Activated T-cell treated with anti-CD3 and anti-CD28 coated beads, Interleukin-2, amount 50 U/mL, for 1 hour (primary cell): ENCODE results near the gene PLXNB2.
A peak's percentile ranks its signal among the peaks of the same experiment; 100 is the strongest.
"Not testable (repeated sequence)": the region's sequence is repeated elsewhere in the genome, so short reads cannot be mapped to it uniquely, and the experiment has no call there.

Source experiments
- DNase-seq: peaks from one replicate; pipeline ENCODE4 v3.0.0-alpha.2; 2020

The PLXNB2 gene

GRCh38 chr22:50326225-50326955 lies 18.9 kb upstream of the PLXNB2 start:
- DNase-seq = no peak

- no peak for DNase-seq
Observed at GRCh38 chr22:50325444-50326224, 18.2 kb upstream of the PLXNB2 start.

DNA sequence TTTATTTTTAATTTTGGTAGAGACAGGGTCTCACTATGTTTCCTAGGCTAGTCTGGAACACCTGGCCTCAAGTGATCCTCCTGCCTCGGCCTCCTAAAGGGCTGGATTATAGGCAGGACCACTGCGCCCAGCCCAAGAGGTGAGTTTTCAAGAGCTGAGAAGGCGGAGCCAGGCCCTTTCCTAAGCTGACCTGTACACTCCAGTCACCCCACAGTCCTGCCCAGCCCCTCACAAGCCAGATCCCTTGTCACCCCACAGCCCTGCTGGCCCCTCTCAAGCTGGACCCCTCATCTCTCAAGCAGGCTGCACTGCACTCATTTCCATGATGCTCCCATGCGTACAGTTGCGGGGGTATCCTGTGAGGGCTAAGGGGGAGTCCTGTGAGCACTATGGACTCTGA lies 16.5 kb upstream of the PLXNB2 start:
- no peak for DNase-seq

DNA sequence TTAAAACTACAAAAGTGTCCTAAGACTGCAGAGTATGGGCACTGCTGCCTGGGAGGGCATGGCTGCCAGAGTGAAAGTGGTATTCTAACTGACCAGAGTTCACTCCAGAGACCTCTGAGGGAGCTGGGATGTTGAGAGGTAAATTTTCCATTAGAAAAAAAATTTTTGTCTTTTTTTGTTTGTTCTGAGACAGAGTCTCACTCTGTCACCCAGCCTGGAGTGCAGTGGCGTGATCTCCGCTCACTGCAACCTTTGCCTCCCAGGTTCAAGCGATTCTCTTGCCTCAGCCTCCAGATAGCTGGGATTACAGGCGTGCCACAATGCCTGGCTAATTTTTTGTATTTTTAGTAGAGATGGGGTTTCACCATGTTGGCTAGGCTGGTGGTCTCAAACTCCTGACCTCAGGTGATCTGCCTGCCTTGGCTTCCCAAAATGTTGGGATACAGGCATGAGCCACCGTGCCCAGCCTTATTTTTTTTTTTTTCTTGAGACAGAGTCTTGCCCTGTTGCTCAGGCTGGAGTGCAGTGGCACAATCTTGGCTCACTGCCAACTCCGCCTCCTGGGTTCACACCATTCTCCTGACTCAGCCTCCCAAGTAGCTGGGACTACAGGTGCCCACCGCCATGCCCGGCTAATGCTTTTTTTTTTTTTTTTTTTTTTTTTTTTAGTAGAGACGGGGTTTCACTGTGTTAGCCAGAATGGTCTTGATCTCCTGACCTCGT lies 15.1 kb upstream of the PLXNB2 start:
- not testable (repeated sequence) for DNase-seq

DNA sequence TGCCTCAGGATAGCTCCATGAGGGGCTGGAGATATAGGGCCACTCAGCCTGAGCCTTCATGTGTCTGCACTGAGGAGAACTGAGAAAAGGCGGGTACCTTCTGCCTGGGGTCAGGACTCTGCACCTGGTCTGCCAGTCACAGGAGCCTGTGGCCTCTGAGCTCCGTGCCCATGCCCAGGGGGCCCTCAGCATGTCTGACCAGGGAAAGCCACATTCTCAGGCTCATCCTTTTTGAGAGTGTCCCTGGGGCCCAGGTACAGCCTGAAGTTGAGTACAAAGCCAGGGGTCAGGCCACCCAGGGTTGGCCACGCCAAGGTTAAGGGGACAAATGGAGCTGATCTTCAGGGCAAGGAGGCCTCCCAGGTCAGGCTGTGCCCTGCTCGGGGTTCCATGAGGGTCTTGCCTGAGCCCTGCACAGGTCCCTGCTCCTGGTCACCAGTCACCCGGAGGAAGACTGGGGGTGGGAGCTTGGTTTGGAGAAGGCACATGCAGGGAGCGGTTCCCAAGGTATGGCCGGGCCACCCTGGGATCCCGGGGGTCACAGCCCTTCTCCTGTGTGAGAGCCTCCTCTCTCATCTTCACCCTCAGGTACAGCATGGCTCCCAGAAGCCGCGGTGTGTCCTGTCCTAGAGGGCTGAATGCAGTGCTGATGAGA lies 13.4 kb upstream of the PLXNB2 start:
- no peak for DNase-seq

GRCh38 chr22:50320116-50320515 lies 12.7 kb upstream of the PLXNB2 start:
- no peak for DNase-seq

DNA sequence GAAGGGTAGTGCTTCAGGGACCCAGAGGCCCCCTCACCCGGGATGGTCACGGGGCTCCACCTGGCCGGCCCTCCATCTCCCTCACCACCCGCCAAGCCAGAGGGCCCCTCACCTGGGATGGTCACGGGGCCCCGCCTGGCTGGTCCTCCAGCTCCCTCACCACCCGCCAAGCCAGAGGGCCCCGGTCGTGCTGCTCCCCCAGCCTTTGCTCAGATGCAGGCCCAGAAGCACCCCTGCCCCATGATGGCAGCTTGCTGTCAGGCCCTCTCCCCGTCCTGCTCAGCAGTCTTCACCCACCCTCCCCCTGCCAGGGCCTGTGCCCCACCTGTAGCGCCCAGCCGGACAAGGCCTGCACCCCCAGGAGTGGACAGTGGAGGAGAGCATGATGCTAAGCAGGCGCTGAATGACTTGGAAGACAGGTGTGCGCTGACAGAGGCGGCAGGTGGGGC lies 12.1 kb upstream of the PLXNB2 start:
- no peak for DNase-seq

DNA sequence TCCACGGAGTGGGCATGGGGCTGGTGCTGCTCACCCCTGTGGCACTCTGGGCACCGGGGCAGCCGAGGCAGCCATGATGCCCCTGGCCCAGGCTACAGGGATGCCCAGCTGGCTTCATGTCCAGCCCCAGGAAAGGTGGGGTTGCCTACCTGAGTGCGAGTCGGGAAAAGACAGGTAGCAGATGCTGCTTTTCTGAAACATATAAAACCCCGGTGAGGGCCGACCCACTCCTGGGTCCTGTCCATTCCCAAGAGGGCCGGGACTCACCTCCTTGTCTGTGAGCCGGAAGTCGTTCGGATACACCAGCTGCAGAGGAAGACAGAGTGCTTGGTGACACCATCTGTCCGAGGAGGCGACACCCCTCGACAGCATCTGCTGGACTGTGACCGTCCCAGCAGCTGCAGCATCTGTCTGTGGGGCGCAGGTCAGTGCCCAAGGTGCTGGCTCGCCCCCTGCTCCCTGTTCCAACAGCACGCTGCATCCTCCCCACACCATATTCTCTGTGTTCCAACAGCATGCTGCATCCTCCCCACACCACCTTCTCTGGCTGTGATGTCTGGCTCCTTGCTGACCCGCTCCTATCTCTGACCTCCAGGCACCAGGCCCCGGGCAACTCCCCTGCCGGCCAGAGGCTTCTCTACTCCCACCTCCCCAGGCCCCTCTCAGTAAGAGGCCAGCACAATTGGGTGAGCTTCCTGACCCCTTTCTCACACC lies 11.4 kb upstream of the PLXNB2 start:
- DNase-seq = no peak

GRCh38 chr22:50318356-50318697 lies 10.9 kb upstream of the PLXNB2 start:
- no peak for DNase-seq

DNA sequence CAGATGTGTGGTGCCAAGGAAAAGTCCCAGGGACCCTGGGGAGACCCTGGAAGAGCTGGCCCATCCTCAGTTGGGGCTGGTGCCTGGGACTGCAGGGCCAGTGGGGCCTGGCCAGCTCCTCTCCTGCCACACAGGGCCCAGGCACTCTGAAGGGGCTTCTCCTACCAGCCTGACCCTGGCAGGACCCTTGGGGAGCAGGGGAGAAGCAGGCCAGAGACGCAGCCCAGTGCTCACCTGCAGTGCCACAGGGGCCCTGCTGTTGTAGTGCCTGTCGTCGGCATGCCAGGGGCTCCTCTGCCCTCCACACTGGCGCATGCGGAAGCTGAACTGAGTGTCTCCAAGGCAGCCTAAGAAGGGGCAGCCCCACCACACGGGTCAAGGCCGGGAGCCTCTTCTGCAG lies 10.2 kb upstream of the PLXNB2 start:
- DNase-seq = no peak

DNA sequence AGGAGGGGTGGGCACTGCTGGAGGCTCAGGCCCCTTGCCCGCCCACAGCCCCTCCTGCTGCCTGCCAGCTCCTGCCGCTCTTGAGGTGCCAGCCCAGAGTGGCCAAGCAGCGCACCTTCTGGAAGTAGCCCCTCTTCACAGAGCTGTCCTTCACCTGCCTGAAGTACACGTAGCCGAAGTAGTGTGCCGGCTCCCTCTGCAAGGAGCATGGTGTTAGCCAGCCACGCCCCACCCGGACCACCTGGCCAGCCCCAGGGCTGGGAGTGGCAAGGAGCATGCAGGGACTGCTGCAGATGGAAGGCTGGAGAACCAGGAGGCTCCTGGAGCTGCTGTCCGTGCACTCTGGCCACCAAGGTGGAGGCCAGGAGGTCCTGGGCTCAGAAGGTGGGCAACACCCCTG lies 9.7 kb upstream of the PLXNB2 start:
- DNase-seq = no peak

DNA sequence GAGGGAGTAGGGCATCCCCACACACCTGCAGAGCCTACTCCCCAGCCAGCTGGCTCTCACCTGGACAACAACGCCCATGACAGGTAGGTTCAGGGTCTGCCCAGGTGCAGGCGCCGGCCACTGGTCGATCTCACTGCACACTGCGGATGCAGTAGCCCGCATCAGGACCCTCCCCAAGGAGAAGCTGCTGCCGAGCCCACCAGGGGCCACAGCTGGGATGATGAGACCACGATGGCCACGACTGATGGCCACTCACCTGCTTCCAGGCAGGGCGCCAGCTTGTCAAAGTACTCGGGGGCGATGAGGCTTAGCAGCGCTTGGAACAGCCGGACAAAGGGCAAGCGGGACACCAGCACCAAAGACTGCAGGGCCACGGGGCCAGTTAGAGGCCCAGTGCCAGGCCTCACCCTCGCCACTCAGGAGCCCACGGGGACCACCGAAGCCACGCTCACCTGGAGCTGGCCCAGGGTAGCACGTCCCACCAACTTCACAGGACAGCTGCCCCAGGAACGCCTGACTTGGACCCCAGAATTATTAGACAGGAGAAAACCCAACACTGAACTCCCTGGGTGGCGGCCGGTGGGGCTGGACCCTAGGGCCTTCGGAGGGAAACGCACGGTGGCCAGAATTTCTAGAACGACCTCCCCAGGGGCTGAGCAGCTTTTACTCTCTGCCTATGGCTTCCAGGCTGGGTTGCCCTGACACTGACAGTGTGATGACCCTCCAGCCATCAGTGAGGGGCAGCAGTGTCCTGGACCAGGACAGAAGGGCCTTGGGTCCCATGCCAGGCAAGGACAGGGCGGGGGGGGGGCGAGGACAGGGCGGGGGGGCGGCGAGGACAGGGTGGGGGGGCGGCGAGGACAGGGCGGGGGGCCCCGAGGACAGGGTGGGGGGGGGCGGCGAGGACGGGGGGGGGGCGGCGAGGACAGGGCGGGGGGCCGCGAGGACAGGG lies 8.9 kb upstream of the PLXNB2 start:
- DNase-seq = no peak

DNA sequence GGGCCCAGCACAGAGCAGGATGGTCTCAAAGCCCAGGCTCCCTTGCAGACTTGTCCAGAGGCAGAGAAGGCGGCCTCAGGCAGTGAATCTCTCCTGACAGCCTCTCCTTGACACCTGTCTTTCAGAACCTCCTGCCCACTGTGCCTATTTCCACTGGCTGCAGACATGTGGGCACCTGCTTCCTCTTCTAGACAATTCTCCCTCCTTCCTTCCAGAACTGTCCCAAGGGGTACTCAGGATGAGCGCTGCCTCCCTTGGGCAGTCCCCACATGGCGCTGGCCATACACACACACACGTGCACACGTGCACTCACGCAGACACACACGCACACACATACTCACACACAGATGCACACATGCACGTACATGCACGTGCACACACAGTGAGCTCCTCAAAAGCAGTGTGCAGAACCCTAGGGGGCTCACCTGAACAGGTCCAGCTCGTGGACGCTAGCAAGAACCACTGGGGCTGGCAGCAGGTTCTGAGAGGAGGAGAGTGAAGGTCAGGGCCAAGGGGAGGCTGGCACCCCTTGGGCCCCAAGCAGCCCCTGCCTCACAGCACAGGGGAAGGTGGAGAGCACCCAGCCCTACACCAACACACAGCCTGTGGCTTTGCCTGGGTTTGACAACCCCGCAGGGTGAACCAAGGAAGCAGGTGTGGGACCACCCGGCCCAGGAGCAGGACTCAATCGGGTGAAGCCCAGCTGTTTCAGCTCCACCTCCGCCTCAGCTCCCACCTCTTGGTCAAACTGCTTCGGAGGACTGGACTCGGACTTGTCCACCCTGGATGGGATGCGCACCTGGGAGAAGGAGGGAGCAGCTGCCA lies 8.1 kb upstream of the PLXNB2 start:
- no peak for DNase-seq

DNA sequence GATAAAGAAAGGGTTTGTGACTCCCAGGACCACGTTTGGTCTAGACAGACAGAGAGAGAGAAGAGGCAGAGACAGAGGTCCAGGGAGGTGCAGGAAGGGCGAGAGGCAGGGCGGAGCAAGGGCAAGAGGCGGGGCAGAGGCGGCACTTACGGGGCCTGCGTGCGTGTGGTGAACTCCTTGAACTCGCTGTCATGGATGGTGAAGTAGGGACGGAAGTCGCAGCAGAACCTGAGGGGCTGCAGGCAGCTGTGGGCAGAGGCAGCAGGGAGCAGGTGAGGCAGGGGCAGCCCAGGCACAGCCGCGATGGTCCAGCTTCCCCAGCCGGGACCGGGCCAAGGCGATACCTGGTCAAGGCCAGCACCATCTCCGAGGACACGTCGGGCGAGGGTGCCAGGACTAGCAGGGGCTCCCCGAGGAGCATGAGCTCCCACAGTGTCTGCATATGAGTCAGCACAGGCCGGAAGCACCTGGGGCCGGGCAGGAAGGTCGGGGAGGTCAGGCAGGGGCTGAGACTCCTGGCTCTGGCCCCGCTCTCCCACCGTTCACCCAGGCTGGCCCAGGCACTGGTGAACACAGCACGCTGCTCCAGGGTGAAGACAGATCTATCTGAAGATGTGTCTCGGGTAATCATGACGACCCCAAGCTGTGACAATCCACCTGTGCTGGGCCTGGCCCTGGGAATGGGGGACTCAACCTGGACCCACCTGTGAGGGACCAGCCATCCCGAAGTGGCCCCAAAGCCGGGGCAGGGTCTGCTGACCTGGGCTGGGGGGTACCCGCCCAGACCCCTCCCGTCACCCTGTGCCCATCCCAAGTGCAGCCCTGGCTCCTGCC lies 7.2 kb upstream of the PLXNB2 start:
- DNase-seq = peak; percentile 67

DNA sequence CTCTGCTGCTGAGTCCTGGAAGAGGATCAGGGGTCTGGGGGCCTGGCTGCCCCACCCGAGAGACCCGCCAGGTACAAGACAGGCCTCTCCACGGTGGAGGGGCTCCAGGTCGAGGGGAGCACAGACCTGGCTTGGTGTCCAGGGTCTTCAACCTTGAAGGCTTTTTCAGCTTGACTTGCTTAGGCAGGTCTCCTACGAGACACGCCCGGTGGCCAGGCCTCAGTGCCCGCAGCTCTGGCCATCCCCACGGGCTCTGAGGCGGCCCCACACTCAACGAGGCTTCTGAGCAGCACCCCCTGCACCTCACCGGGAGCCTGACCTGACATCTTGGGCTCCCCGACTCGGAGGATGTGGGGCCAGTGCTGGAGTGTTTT lies 6.6 kb upstream of the PLXNB2 start:
- no peak for DNase-seq

GRCh38 chr22:50313600-50313999 lies 6.2 kb upstream of the PLXNB2 start:
- DNase-seq = no peak

DNA sequence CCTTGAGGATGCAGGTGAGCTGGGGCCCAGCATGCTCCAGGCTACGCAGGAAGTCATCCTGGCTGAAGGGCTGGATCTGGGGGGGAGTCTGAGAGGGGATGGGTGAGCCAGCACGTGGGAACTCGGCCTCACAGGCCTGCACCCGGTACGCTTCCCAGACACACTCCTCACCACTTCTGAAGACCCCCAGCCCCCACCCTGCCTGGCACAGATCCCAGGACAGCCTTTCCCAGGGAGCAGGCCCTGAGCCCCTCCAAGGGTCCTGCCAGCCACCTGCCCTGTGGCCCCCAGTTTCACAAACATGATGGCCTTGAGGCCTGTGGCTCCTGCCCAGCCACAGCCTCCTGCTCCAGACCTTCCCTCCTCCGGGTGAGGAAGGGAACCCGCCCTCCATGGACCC lies 5.6 kb upstream of the PLXNB2 start:
- no peak for DNase-seq

DNA sequence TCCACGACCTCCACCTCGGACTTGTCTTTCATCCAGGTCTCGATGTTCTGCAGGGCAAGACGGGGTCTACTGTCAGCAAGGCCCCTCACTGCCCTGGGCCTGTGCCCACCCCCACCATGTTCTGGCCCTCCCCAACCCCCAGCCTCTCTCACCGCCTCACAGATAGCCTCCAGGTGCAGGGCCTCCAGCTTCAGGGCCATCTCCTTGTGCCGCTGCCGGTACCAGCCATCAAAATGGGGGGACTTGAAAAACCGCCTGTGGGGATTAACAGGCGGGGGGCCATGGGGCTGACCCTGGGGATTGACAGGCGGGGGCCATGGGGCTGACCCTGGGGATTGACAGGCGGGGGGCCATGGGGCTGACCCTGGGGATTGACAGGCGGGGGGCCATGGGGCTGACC lies 4.9 kb upstream of the PLXNB2 start:
- DNase-seq = no peak

- DNase-seq = no peak
Observed at GRCh38 chr22:50311606-50312351, 4.3 kb upstream of the PLXNB2 start.
